ENCODE data around the gene LRRC8C.

Gene LRRC8C

GRCh38 chr1:89644119-89644814 lies 11.3 kb downstream of the LRRC8C start:
- TF ChIP-seq EZH2phosphoT487 (conservative IDR thresholded peaks at IDR 0.05; ENCODE audit: low read length) (no peak), CTCF (IDR thresholded peaks at IDR 0.05; ENCODE audit: insufficient read depth, low read length, poor library complexity, severe bottlenecking) (no peak)

GRCh38 chr1:89646259-89646658 lies 13.3 kb downstream of the LRRC8C start:
- no peaks in the 10 kb centered on the region for H3K27me3 ChIP-seq (ENCODE audit: low read length)
- TF ChIP-seq CTCF (IDR thresholded peaks at IDR 0.05; ENCODE audit: insufficient read depth, low read length, poor library complexity, severe bottlenecking): no peak
- no peak for TF ChIP-seq EZH2phosphoT487 (conservative IDR thresholded peaks at IDR 0.05; ENCODE audit: low read length)
- 0 out of 2 replicates have a peak, but pooled peaks cover 6% of the 10 kb centered on the region for H3K79me2 ChIP-seq (ENCODE audit: insufficient read depth, low read length)
- H2AFZ ChIP-seq (ENCODE audit: low read depth, low read length, severe bottlenecking): no peak overlapping the region
- no peak overlapping the region for H3K4me2 ChIP-seq (ENCODE audit: low read depth, low read length, poor library complexity, severe bottlenecking)
- no peaks in the 10 kb centered on the region for H4K20me1 ChIP-seq (ENCODE audit: low read depth, low read length)
- H3K27ac ChIP-seq (ENCODE audit: low read depth, low read length): no peak overlapping the region
- no peak overlapping the region for H3K9ac ChIP-seq (ENCODE audit: low read length)
- 0 out of 2 replicates have a peak, but pooled peaks cover 3% of the 10 kb centered on the region for H3K36me3 ChIP-seq (ENCODE audit: low read length)
- H3F3A ChIP-seq (ENCODE audit: insufficient read depth): no peaks in the 10 kb centered on the region
- no peaks in the 10 kb centered on the region; the same call in 1 of the 2 replicates for H3K9me3 ChIP-seq (ENCODE audit: insufficient read depth, low read length)
- no peaks in the 10 kb centered on the region for H3K9me2 ChIP-seq (replicated peaks; ENCODE audit: insufficient read depth, low read length)
- no peak overlapping the region for H3K4me3 ChIP-seq (ENCODE audit: insufficient read depth, low read length, poor library complexity, severe bottlenecking)

More at GRCh38 chr1:89644119-89644814, 11.3 kb downstream of the LRRC8C start:
- no peak overlapping the region for H2AFZ ChIP-seq (ENCODE audit: low read depth, low read length, severe bottlenecking)
- H3K36me3 ChIP-seq (ENCODE audit: low read length): 0 out of 2 replicates have a peak, but pooled peaks cover 3% of the 10 kb centered on the region
- no peak overlapping the region for H3K4me3 ChIP-seq (ENCODE audit: insufficient read depth, low read length, poor library complexity, severe bottlenecking)
- H3F3A ChIP-seq (ENCODE audit: insufficient read depth): no peaks in the 10 kb centered on the region
- 0 out of 2 replicates have a peak, but pooled peaks cover 13% of the 10 kb centered on the region for H3K79me2 ChIP-seq (ENCODE audit: insufficient read depth, low read length)
- no peak overlapping the region for H3K4me2 ChIP-seq (ENCODE audit: low read depth, low read length, poor library complexity, severe bottlenecking)
- H3K9me2 ChIP-seq (replicated peaks; ENCODE audit: insufficient read depth, low read length): no peaks in the 10 kb centered on the region
- no peaks in the 10 kb centered on the region for H4K20me1 ChIP-seq (ENCODE audit: low read depth, low read length)
- H3K27me3 ChIP-seq (ENCODE audit: low read length): no peaks in the 10 kb centered on the region
- no peak overlapping the region for H3K27ac ChIP-seq (ENCODE audit: low read depth, low read length)
- no peaks in the 10 kb centered on the region; the same call in 1 of the 2 replicates for H3K9me3 ChIP-seq (ENCODE audit: insufficient read depth, low read length)
- H3K9ac ChIP-seq (ENCODE audit: low read length): no peak overlapping the region

- Histone ChIP-seq H3K27ac (ENCODE audit: low read depth, low read length) (no peak overlapping the region), H3K36me3 (ENCODE audit: low read length) (0 out of 2 replicates have a peak, but pooled peaks cover 3% of the 10 kb centered on the region), H3F3A (ENCODE audit: insufficient read depth) (no peaks in the 10 kb centered on the region), H3K9me3 (ENCODE audit: insufficient read depth, low read length) (no peaks in the 10 kb centered on the region; the same call in 1 of the 2 replicates), H2AFZ (ENCODE audit: low read depth, low read length, severe bottlenecking) (no peak overlapping the region), H3K4me3 (ENCODE audit: insufficient read depth, low read length, poor library complexity, severe bottlenecking) (no peak overlapping the region), H3K4me2 (ENCODE audit: low read depth, low read length, poor library complexity, severe bottlenecking) (no peak overlapping the region), H3K79me2 (ENCODE audit: insufficient read depth, low read length) (no peaks in the 10 kb centered on the region), H3K27me3 (ENCODE audit: low read length) (no peaks in the 10 kb centered on the region), H3K9me2 (replicated peaks; ENCODE audit: insufficient read depth, low read length) (no peaks in the 10 kb centered on the region), H3K9ac (ENCODE audit: low read length) (no peak overlapping the region), H4K20me1 (ENCODE audit: low read depth, low read length) (no peaks in the 10 kb centered on the region)
- TF ChIP-seq CTCF (IDR thresholded peaks at IDR 0.05; ENCODE audit: insufficient read depth, low read length, poor library complexity, severe bottlenecking) (no peak), EZH2phosphoT487 (conservative IDR thresholded peaks at IDR 0.05; ENCODE audit: low read length) (no peak)
Measured at GRCh38 chr1:89649783-89650182, 16.9 kb downstream of the LRRC8C start.
